Mesendoderm (in vitro differentiated cells): ENCODE measurements around the gene GNAQ.

Source experiments
- DNase-seq: peaks from one replicate; pipeline ENCODE4 v3.0.0; 2013
- H2AK5ac ChIP-seq: 2 replicates; pipeline ENCODE4 v1.6.1; 2013; ENCODE audit warnings: low read length, inconsistent platforms
- H2BK120ac ChIP-seq: 2 replicates; pipeline ENCODE4 v1.6.1; 2013; ENCODE audit warnings: low read depth, mild to moderate bottlenecking, low read length, moderate library complexity, mixed read lengths
- H2BK15ac ChIP-seq: replicated peaks from 2 replicates; pipeline ENCODE4 v1.6.1; 2013; ENCODE audit warnings: low read depth, mild to moderate bottlenecking, moderate library complexity
- H2BK5ac ChIP-seq: 2 replicates; pipeline ENCODE4 v1.6.1; 2013; ENCODE audit warnings: low read length, inconsistent platforms
- H3K18ac ChIP-seq: 2 replicates; pipeline ENCODE4 v1.6.1; 2013; ENCODE audit warnings: mild to moderate bottlenecking, low read length, mixed read lengths
- H3K23ac ChIP-seq: one replicate; pipeline ENCODE4 v1.6.1; 2013; ENCODE audit warnings: low read length
- H3K27ac ChIP-seq: 2 replicates; pipeline ENCODE4 v1.5.1; 2013; ENCODE audit warnings: low read depth, mild to moderate bottlenecking, inconsistent platforms, low read length, moderate library complexity
- H3K27me3 ChIP-seq: 2 replicates; pipeline ENCODE4 v1.6.1; 2013; ENCODE audit warnings: low read length, control low read depth, mild to moderate bottlenecking, inconsistent platforms; ENCODE audit not compliant: insufficient read depth, poor library complexity
- H3K36me3 ChIP-seq: 2 replicates; pipeline ENCODE4 v1.6.1; 2013; ENCODE audit warnings: low read length, inconsistent platforms; ENCODE audit not compliant: control insufficient read depth, insufficient read depth
- H3K4ac ChIP-seq: one replicate; pipeline ENCODE4 v1.6.1; 2013; ENCODE audit warnings: low read depth, mild to moderate bottlenecking, low read length, moderate library complexity
- H3K4me1 ChIP-seq: 2 replicates; pipeline ENCODE4 v1.6.1; 2013; ENCODE audit warnings: low read depth, low read length, inconsistent platforms; ENCODE audit not compliant: control insufficient read depth
- H3K4me2 ChIP-seq: 2 replicates; pipeline ENCODE4 v1.6.1; 2013; ENCODE audit warnings: low read length
- H3K4me3 ChIP-seq: 2 replicates; pipeline ENCODE4 v1.5.1; 2013; ENCODE audit warnings: mild to moderate bottlenecking, low read length
- H3K56ac ChIP-seq: one replicate; pipeline ENCODE4 v1.6.1; 2013; ENCODE audit warnings: low read length
- H3K79me1 ChIP-seq: 2 replicates; pipeline ENCODE4 v1.6.1; 2013; ENCODE audit warnings: low read length, inconsistent platforms
- H3K79me2 ChIP-seq: 2 replicates; pipeline ENCODE4 v1.6.1; 2013; ENCODE audit warnings: mild to moderate bottlenecking, low read length; ENCODE audit not compliant: control insufficient read depth, insufficient read depth
- H3K9ac ChIP-seq: 2 replicates; pipeline ENCODE4 v1.6.1; 2013; ENCODE audit warnings: low read length, inconsistent platforms
- H4K5ac ChIP-seq: one replicate; pipeline ENCODE4 v1.6.1; 2013; ENCODE audit warnings: low read length
- H4K8ac ChIP-seq: one replicate; pipeline ENCODE4 v1.6.1; 2013; ENCODE audit warnings: low read depth, mild to moderate bottlenecking, control low read depth, low read length, moderate library complexity
- WGBS: extraction: QIAGEN DNeasy Blood & Tissue Kit; methylation state at CpG from one replicate; pipeline ENCODE4 v1.1.7; 2013; ENCODE audit warnings: low lambda C conversion rate, missing lambda C conversion rate; ENCODE audit not compliant: insufficient coverage; ENCODE audit errors: extremely low coverage; 5-methylcytosine and 5-hydroxymethylcytosine counted together

Gene GNAQ

GRCh38 chr9:77898864-77899263 lies 132.7 kb downstream of the GNAQ start:
- no peak overlapping the region for H3K27ac ChIP-seq
- no peak overlapping the region for H2BK15ac ChIP-seq
- H3K36me3 ChIP-seq = no peaks in the 10 kb centered on the region
- H3K56ac ChIP-seq = no peak overlapping the region
- no peak overlapping the region for H2BK120ac ChIP-seq
- H3K27me3 ChIP-seq = no peaks in the 10 kb centered on the region
- no peak overlapping the region for H4K8ac ChIP-seq
- H3K79me1 ChIP-seq = peaks cover 14% of the 10 kb centered on the region
- H3K79me2 ChIP-seq = peaks cover 2% of the 10 kb centered on the region
- H4K5ac ChIP-seq = no peak overlapping the region
- no CpG with 5 or more reads among the region's 3 CpGs for WGBS
- H3K4me3 ChIP-seq = no peak overlapping the region
- no peak for DNase-seq
- H3K23ac ChIP-seq = no peak overlapping the region
- no peak overlapping the region for H3K4me2 ChIP-seq
- H3K18ac ChIP-seq = no peak overlapping the region
- H3K4ac ChIP-seq = no peak overlapping the region
- H3K4me1 ChIP-seq = peaks cover 13% of the 10 kb centered on the region
- no peak overlapping the region for H2BK5ac ChIP-seq
- no peak overlapping the region for H3K9ac ChIP-seq
- H2AK5ac ChIP-seq = no peak overlapping the region

GRCh38 chr9:77896938-77897667 lies 134.5 kb downstream of the GNAQ start:
- peak; percentile 65 for DNase-seq
- H3K18ac ChIP-seq = peak overlapping the region; percentile 75
- peaks cover 14% of the 10 kb centered on the region for H3K4me1 ChIP-seq
- H3K27me3 ChIP-seq = no peaks in the 10 kb centered on the region
- H4K8ac ChIP-seq = no peak overlapping the region
- no peak overlapping the region for H2AK5ac ChIP-seq
- H3K36me3 ChIP-seq = no peaks in the 10 kb centered on the region
- no peak overlapping the region for H3K56ac ChIP-seq
- H3K23ac ChIP-seq = no peak overlapping the region
- no peak overlapping the region for H2BK120ac ChIP-seq
- peaks cover 2% of the 10 kb centered on the region for H3K79me2 ChIP-seq
- no peak overlapping the region for H4K5ac ChIP-seq
- no peak overlapping the region for H3K9ac ChIP-seq
- no peak overlapping the region for H3K27ac ChIP-seq
- H2BK15ac ChIP-seq = no peak overlapping the region
- no peak overlapping the region for H3K4ac ChIP-seq
- H2BK5ac ChIP-seq = no peak overlapping the region
- no peak overlapping the region for H3K4me2 ChIP-seq
- no CpG with 5 or more reads among the region's 8 CpGs for WGBS
- peaks cover 11% of the 10 kb centered on the region for H3K79me1 ChIP-seq
- H3K4me3 ChIP-seq = no peak overlapping the region

- Histone ChIP-seq H3K56ac (no peak overlapping the region), H2AK5ac (no peak overlapping the region), H3K4ac (no peak overlapping the region), H3K79me1 (peaks cover 14% of the 10 kb centered on the region), H4K5ac (no peak overlapping the region), H3K4me3 (no peak overlapping the region), H3K23ac (no peak overlapping the region), H4K8ac (no peak overlapping the region), H2BK5ac (no peak overlapping the region), H3K4me2 (no peak overlapping the region), H3K36me3 (no peaks in the 10 kb centered on the region), H2BK15ac (no peak overlapping the region), H3K9ac (no peak overlapping the region), H3K18ac (no peak overlapping the region), H3K27ac (no peak overlapping the region), H3K27me3 (no peaks in the 10 kb centered on the region), H3K4me1 (peaks cover 16% of the 10 kb centered on the region), H2BK120ac (no peak overlapping the region), H3K79me2 (peaks cover 2% of the 10 kb centered on the region)
- DNase-seq = no peak
- WGBS = 100% methylated on average over 2 of the region's 2 CpGs
These were observed 135.2 kb downstream of the GNAQ start for GRCh38 chr9:77896269-77896937.

DNA sequence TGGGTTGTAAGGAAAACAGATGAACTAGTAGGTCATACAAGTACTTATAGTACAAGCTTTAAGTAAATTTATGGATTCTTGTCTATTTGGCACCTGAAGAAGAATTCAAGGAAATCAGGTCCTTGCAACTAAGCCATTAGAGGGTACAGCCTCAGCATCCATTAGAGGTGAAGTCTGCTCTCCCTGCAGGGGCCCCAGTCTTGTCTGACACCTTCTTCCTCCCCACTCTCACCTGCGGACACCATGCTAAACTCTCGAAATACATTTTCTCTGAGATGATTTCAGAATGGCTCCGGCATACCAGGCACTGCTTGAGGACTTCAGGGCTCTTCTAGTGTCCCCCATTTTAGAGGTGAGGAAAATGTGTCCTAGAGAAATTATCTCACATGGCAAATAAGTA lies 137.9 kb downstream of the GNAQ start:
- peak overlapping the region; percentile 63 for H3K27ac ChIP-seq
- whole genome bisulfite sequencing = no CpG with 5 or more reads among the region's 3 CpGs

GRCh38 chr9:77892955-77893514 lies 138.6 kb downstream of the GNAQ start:
- WGBS = no CpG with 5 or more reads among the region's 3 CpGs
- peaks cover 12% of the 10 kb centered on the region for H3K4me1 ChIP-seq

More for the DNA sequence above, 137.9 kb downstream of the GNAQ start:
- Histone ChIP-seq H4K8ac (no peak overlapping the region), H3K4me2 (no peak overlapping the region), H3K4ac (peak overlapping the region; percentile 55), H3K23ac (no peak overlapping the region), H3K9ac (no peak overlapping the region), H3K27me3 (no peaks in the 10 kb centered on the region), H4K5ac (no peak overlapping the region), H3K18ac (peak overlapping the region; percentile 93), H2BK5ac (no peak overlapping the region), H3K56ac (no peak overlapping the region), H2BK120ac (no peak overlapping the region), H3K79me2 (no peaks in the 10 kb centered on the region), H3K36me3 (no peaks in the 10 kb centered on the region), H3K79me1 (peaks cover 8% of the 10 kb centered on the region), H2BK15ac (no peak overlapping the region), H3K4me1 (peaks cover 12% of the 10 kb centered on the region), H3K4me3 (no peak overlapping the region), H2AK5ac (no peak overlapping the region)
- DNase-seq = peak; percentile 78

More at GRCh38 chr9:77892955-77893514, 138.6 kb downstream of the GNAQ start:
- no peaks in the 10 kb centered on the region for H3K79me2 ChIP-seq
- H3K18ac ChIP-seq = peak overlapping the region; percentile 93
- H3K27me3 ChIP-seq = no peaks in the 10 kb centered on the region
- H3K9ac ChIP-seq = no peak overlapping the region
- H3K23ac ChIP-seq = no peak overlapping the region
- H2BK120ac ChIP-seq = peak overlapping the region; percentile 51
- peaks cover 6% of the 10 kb centered on the region for H3K79me1 ChIP-seq
- no peak overlapping the region for H3K4me2 ChIP-seq
- H2BK5ac ChIP-seq = peak overlapping the region; percentile 47
- H3K4me3 ChIP-seq = no peak overlapping the region
- H3K56ac ChIP-seq = peak overlapping the region; percentile 17
- no peak overlapping the region for H3K27ac ChIP-seq
- no peak overlapping the region for H4K8ac ChIP-seq
- DNase-seq = no peak
- H2AK5ac ChIP-seq = peak overlapping the region; percentile 25
- peak overlapping the region; percentile 55 for H3K4ac ChIP-seq
- H3K36me3 ChIP-seq = no peaks in the 10 kb centered on the region
- H4K5ac ChIP-seq = no peak overlapping the region
- no peak overlapping the region for H2BK15ac ChIP-seq
